Activated CD4-positive, alpha-beta T cell treated with anti-CD3 and anti-CD28 coated beads, Interleukin-2, Interleukin-4, amounts not matched to agents 100 ng/mL and 50 ng/mL, durations not matched to agents 16 hours and 8 hours (primary cell): Measurements from ENCODE around the gene ERLIN1.

Experiments used
- DNase-seq: peaks from one replicate; pipeline ENCODE4 v3.0.0-alpha.2; 2020; ENCODE audit warnings: low spot score

Gene ERLIN1

DNA sequence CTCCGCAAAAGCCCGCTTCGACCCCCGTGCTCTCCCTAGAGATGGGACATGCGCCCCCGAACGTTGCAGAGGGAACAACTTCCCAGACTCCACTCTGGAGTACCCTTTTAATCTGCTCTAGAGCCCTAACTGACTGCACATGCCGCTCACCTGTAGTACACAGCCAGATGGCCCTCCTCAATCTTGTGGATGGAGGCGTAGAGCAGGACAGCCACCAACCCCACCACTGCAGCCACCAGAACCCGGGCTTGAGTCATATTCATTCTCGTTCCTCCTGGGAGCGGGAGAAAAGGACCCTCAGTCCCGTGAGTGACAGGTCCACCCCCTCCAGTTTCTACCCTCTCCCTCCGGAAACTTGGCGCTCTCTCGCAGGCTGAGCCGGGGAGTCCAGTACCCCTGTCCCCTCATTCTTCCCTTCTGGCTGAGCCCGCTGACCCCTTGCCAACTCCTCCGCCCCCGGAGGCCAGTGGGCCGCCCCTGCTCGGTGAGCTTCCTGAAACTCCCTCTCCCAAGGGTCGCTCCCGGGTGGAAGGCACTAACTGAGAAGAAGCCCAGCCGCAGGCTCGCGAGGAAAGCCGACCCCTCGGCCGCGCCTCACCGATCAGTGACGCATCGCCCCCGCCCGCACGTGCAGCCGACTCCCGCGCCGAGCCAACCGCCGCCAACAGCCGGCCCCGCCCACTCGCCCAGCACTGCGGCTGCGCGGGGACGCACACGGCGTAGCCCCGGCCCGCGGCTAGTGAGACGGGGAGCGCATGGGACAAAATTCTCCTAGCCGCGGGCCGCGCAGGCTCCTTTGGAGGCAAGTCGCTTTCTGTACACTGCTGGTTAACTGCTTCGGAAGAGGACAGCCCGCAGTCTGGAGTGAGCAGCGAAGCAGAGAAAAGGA, at the start of gene ERLIN1:
ERLIN1 (minus strand) TSS at position 666 of the 889 bp plus-strand sequence; CDS start at position 263, 403 bp downstream.
- DNase-seq, result peak; percentile 92

DNA sequence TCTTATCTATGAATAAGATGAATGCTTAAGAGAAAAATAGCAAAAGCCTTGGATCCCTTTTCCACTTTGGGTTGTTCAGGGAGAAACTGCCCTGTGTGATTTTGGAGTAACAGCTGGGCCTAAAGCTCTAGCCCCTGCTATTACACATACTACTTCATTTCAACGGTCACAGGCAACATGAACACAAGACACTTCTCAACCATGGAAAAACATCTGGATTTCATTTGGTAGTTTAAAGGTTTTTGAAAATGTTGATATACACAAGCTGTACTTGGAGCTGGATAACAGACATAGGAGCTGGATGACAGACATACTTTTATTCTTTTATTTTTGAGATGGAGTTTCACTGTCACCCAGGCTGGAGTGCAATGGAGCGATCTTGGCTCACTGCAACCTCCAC, 46.3 kb upstream of the ERLIN1 start:
- DNase-seq, result no peak

DNA sequence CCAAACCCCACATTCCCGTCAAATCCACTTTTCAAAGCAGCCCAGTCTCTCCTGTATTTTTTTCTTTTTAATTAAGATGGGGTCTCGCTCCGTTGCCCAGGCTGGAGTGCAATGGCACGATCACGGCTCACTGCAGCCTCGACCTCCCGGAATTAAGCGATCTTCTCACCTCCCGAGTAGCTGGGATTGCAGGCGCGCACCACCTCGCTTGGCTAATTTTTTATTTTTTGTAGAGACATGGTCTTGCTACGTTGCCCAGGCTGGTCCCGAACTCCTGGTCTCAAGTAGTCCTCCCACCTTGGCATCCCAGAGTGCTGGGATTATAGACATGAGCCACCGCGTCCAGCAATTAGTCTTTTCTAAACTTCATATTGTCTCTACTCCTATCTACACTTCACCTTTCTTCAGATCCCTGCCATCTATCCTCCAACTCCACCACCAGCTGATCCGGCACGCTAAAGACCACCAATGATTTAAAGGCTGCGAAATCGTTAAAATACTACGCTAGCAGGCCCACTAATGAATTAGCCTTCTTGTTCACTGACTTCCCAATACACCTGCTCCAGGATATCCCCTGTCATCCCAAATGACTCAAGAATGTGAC, 44.1 kb upstream of the ERLIN1 start:
- no peak for DNase-seq

DNA sequence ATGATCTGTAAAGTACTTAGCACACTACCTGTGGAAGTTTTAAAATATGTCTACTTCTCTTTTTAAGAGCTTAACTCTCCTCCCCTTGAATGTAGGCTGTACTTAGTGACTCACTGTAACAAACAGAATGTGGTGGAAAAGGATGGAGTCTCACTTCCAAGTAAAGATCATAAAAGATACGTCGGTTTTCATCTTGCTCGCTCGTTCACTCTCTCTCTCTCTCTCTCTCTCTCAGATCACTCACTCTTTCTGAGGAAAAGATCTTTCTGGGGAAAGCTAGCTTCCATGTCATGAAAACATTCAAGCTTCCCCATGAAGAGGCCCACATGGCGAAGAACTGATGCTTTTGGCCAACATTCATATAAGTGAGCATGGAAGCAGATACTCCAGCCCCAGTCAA, 38.0 kb upstream of the ERLIN1 start:
- no peak for DNase-seq

DNA sequence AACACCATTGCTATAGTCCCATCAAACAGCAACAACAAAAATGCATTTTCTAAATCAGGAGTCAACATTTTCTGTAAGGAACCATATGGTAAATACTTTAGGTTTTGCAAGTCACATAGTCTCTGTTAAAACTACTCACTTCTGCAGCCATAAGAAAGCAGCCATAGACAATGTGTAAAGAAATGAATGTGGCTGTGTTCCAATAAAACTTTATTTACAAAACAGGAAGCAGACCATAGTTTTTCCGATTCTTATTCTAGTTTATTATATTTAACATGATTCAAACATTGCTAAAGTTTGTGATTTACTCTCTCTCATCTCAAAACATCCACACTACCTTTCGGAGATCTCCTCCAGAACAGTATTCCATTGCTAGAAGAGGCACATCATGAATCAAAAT, 36.7 kb upstream of the ERLIN1 start:
- DNase-seq, result no peak

DNA sequence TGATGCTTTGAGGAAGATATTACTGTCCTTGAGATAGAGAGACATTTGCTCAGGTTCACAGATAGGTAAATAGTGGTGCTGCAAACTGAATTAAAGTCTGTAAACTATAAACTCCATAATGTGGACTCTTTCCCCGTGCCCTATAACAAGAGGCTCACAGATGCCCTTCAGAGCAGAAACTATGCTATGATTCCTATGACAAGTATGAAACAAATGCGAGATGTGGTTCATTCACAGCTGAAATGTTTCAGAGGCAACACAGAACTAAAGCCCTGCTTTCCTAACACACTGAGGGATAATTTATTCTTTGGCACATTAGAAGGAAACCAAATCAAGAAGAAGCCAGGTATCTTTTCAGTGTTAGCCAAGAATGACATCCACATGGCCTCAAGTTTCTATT, 30.2 kb upstream of the ERLIN1 start:
- no peak for DNase-seq

DNA sequence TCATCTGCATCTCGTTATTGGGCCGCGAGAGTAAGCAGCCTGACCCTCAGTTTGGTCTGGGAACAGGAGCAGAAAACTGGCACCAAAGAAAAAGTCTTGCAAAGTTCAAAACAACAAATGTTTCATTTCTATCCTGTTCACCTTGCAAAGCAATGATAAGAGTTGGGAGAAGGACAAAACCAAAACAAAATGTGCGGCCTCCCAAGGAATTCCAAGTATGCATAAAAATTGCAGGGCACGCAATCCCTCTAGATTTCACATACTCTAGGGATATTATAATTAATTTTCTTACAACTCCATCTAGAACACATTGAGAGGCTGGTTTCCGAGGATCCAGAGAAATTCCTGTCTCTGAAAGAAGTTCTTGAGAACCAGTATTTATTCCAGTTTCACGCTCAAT, 23.5 kb upstream of the ERLIN1 start:
- DNase-seq, result no peak

DNA sequence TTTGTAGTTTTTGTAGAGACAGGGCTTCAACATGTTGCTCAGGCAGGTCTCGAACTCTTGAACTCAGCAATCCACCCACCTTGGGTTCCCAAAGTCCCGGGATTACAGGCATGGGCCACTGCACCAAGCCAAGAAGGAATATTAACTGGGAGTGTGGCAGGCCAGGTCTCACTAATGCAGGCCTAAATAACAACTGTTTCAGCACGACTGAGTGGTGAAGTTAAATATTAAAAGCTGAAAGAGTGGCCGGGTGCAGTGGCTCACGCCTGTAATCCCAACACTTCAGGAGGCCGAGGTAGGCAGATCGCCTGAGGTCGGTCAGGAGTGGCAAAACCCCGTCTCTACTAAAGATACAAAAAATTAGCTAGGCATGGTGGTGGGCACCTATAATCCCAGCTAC, 22.4 kb upstream of the ERLIN1 start:
- DNase-seq, result no peak

DNA sequence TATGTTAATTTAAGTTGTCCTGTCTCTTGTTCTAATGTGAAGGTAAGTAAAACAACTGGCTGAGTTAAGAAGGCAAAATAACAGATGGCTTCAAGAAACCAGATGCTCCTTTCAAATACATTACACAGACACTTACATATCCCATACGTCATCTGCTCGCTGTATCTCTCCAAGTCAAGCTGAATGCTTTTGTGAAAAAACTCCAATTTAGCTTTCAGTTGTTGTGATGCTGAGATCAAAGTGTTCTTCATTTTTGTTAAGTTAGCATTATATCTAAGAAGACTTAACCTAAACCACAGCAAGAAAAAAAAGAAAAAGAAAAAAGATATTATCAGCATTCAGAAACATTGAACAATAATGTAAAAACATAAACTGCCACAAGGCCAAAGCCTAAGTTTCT, 18.5 kb upstream of the ERLIN1 start:
- DNase-seq, result no peak

DNA sequence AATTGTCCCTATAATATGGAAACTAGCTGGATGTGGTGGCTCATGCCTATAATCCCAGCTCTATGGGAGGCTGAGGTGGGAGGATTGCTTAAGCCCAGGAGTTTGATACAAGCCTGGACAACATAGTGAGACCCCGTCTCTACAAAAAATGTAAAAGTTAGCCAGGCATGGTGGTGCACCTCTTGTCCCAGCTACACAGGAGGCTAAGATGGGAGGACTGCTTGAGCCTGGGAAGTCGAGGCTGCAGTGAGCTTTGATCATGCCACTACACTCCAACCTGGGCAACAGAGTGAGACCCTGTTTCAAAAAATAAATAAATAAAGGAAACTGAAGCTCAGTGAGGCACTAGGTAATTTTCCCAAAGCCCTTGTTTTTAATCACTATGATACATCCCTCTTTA, 15.7 kb upstream of the ERLIN1 start:
- no peak for DNase-seq

DNA sequence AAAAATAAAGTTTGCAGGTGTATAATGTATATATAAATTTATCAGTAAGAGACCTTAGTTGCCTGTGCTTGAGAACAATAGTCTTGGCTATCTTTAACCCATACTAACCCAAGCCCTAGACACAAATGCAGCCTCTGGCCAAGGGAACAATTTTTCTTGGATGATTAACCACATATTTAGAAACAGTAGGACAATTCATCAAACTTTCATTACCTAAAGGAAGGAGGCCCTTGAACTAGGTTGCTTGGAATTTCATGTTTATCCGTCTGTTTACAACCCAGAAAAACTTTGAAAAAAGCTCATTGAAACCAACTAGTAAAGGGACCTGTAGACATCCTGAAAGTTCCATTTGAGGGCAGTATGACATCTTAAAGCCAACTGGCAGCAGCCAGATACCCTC, 8.9 kb upstream of the ERLIN1 start:
- DNase-seq, result no peak

DNA sequence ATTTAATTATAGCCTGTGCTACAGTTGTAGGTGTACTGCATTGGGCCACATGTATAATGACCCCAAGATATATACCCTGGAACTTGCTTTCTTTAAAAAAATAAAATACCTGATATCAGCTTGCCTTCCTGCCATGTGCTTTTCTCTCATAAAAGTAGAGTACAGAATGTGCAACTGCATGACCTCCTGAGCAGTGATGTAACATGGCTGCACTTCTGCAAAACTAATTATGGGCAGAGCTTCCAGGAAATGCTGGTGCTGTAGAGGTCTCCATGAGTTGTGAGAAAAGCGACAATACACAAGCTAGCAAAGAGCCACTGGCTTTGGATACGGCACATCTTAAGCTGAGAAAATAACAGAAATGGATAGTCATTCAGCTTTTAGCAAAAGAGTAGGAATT, 6.5 kb upstream of the ERLIN1 start:
- DNase-seq, result no peak

DNA sequence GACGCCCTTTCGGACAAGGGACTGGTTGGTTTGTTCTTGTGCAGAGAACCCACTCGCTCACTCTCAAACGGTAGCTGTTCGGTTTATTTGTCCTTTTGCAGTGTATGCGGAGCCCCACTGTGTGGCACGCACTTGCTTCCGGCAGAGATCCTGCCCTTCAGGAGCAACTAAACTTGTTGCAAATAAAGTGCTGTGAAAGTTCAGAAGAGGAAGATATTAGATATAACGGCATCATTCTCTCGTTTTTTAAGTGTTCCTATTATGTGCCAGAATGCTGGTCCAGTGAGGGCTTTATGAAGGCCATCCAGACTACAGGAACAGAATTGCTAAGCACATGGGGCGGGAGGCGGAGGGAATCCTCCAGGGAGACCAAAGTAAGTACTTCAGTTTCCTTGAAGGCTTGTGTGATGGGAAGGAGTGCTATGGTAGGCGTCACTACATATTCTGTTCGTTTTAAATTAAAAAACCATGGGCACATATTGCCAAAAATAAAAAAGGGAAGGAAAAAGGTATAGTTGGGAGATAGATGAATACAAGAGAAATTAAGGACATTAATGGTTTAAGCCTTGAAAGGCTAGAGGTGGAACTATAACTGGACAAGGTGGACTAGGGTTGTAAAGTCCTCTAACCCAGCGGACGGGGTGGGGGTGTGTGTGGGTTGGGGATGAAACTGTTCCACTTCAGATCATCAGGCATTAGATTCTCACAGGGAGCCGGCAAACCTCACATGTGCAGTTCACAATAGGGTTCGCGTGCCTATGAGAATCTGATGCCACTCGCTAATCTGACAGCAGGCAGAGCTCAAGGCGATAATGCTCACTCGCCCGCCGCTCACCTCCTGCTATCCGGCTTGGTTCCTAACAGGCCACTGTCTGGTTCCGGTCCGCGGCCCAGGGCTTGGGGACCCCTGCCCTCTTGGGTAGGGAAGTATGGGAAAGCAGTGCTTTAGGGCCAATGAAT, 704 bp upstream of the ERLIN1 start:
- DNase-seq, result no peak

DNA sequence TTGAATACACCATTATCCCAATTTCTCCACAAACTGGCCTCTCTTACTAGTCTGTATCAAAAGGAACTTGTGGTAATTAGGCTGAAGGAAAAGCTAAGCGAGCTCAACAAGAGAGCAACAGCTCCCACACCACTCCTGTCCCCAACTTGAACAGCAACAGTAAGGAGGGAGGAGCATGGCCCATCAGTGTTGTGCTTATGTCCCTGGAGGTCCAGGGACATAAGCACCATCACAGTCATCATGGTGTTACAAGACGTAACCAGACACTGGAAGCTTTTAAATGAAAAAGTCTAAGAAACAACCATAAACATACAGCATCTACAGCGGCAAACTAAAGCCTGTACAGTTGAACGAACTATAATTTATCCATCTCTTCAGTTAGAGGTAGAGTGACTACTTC, 989 bp downstream of the ERLIN1 start:
- DNase-seq, result no peak

DNA sequence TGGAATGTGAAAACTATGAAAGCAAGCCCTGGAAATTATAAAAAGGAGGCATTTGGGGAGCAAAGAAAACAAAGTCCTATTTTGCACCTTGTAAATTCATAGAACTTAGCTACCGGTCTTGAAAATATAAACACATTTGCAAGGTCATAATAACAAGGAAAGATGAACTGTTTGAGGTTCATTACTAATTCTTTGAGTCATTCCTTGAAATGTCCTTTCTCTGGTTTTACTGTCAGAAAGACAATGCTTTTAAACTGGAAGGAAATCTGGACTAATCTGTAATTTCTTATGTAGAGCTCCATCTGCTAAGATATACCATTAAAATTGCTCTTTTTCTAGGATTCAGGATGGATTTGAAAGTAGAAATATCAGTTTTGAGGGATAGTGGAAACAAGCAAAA, 1.4 kb downstream of the ERLIN1 start:
- no peak for DNase-seq

DNA sequence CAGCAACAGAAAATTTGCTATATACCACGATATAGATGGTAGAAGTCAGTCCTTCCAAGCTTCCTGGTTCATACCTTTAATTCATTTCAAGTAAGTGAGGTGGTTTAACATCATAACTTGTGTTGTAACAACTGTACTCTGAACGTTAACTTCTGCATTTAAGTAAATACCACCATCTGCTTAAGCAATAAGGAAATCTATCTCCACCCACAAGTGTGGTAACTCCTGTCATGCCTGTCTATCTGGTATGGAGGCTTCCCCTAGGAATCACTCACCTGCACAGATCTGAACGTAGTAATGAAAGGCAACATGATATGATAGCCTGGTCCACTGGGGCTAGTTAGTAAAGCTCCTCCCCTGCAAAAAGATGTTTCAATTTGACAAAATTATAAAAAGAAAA, 2.3 kb downstream of the ERLIN1 start:
- DNase-seq, result no peak

DNA sequence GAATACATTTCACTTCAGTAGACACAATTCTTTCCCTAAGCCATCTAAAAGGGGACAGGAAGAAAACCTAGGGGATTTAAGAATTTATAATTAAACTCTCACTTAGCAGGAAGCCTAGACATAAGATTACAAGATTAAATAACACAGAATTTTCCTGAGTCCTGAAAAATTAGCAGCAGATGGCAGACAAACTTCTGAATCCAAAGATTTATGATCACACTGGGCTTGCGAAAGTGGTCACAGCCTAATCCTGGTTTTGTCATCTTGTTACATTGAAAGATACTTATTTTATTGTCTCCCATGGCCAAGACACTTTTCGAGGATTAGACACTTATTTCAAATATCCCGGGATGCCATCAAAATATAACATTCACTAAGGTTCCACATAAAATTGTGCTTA, 2.9 kb downstream of the ERLIN1 start:
- no peak for DNase-seq

DNA sequence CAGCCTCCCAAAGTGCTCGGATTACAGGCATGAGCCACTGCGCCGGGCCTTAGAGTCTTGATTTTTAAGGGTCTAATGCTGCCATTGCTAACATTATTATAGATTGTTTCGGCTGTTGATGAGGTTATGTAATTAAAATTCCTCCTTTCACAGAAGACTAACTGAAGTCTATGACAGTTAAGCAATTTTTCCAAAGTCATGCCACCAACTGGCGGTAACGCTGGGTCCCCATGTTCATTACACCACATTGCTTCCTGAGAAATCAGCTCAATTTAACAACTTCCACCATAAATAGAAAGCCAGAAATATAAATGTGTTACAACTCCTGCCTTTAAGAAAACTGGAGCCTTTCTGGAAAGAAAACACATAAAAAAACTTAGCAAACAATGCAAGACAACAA, 3.5 kb downstream of the ERLIN1 start:
- DNase-seq, result no peak

DNA sequence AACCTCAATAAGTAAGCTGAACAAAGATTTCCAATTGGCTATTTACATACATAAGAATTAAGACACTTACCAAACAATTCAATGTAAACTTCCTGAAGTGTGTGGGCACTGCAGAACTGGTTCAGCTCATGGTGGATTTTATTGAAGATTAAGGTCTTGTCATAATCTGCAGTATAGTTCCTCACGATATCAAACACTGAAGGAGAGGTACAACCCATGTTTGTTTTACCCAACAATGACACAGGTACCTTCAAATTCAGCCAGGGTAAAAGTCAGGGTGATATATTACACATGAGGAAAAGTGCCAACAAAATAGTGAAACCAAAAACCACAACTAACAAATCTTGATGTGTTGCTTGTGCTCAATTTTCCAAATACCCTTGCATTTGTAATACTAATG, 10.0 kb downstream of the ERLIN1 start:
- DNase-seq, result no peak

DNA sequence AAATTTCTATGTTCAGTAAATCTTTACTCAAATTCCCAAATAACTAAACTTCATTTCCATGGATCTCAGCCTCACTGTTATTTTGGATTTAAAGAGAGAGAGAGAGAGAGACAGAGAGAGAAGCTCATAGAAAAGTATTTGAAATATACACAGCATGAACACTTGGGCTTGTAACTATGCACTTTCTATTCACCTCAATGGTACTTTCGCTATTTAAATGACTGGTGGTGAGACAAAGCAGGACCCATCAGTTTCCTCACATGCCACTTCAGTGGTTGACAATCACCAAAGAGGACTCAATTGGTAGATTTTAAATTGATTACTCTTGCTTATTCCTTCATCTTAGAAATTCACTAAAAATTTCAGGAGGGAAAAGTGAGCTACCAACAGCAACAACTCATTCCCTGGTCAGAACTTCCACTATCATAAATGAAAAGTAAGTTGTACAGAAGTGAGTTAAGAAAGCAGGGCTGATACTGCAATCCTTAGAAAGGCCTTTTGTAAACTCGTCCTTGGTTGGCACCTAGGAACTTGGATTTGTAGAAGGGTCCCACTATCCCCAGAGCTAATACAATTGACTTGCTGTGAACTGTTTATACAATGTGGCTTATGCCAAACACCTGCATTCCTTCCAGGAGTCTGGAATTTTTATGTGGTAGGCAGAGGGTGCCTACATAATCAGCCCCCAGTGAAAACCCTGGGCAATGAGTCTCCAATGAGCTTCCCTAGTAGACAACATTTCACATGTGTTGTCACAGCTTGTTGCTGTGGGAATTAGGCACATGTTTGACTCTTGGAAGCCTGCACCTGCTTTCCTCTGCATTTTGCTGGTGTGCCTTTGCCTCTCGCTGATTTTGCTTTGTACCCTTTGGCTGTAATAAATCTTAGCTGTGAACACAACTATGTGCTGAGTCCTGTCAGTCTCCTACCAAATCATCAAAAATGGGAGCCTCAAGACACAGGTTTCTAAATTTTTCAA, 10.8 kb downstream of the ERLIN1 start:
- peak; percentile 79 for DNase-seq

DNA sequence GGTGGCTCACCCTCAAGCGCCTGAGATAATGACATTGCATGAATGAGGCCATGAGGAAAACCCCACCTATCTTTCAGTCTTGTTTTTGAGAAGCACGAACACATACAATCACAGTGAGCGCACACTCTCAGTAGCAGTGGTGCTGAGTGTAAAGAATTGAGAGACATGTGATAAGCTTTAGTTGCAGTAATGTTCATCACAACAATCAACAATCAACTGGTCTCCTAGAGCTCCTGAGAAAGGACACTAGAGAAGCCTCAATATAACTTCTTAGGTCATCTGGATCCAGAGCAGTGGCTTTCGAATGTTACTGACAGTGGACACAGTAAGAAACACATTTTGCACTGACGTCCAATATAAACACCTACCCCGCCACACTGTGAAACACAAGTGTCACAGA, 12.8 kb downstream of the ERLIN1 start:
- DNase-seq, result no peak
